GM23248 (cell line): ENCODE results near the gene TSEN54. TPM values are rescaled to one million over a fixed set of nuclear protein-coding genes. Genes with fewer than 3 reads are reported as not detected.

ENCODE experiments used
- DNase-seq: peaks from one replicate; pipeline ENCODE4 v3.0.0-alpha.2; 2015
- H2AFZ ChIP-seq: fragments of 200-600 bp; sonication (generic); 2 replicates; pipeline ENCODE4 v1.6.1; 2016; ENCODE audit warnings: antibody characterized with exemption
- H3F3A ChIP-seq: fragments of 200-600 bp; sonication (generic); 2 replicates; pipeline ENCODE4 v1.6.1; 2016; ENCODE audit warnings: mild to moderate bottlenecking, antibody characterized with exemption, mixed run types; ENCODE audit not compliant: insufficient read depth
- H3K27ac ChIP-seq: fragments of 200-600 bp; sonication (generic); 2 replicates; pipeline ENCODE4 v1.5.1; 2016; ENCODE audit warnings: mild to moderate bottlenecking
- H3K27me3 ChIP-seq: fragments of 200-600 bp; sonication (generic); replicated peaks from 2 replicates; pipeline ENCODE4 v1.6.1; 2016; ENCODE audit warnings: mild to moderate bottlenecking; ENCODE audit not compliant: insufficient read depth
- H3K36me3 ChIP-seq: fragments of 200-600 bp; sonication (generic); 2 replicates; pipeline ENCODE4 v1.6.1; 2016; ENCODE audit warnings: low read depth, mild to moderate bottlenecking
- H3K4me1 ChIP-seq: fragments of 200-600 bp; sonication (generic); 2 replicates; pipeline ENCODE4 v1.6.1; 2016; ENCODE audit warnings: mild to moderate bottlenecking; ENCODE audit not compliant: insufficient read depth
- H3K4me2 ChIP-seq: fragments of 200-600 bp; sonication (generic); one replicate; pipeline ENCODE4 v1.6.1; 2016; ENCODE audit warnings: mild to moderate bottlenecking; ENCODE audit not compliant: unreplicated experiment
- H3K4me3 ChIP-seq: fragments of 200-600 bp; sonication (generic); 2 replicates; pipeline ENCODE4 v1.5.1; 2016; ENCODE audit warnings: mild to moderate bottlenecking
- H3K79me2 ChIP-seq: fragments of 200-600 bp; sonication (generic); 2 replicates; pipeline ENCODE4 v1.6.1; 2016; ENCODE audit warnings: mild to moderate bottlenecking; ENCODE audit not compliant: insufficient read depth
- H3K9ac ChIP-seq: fragments of 200-600 bp; sonication (generic); 2 replicates; pipeline ENCODE4 v1.6.1; 2016; ENCODE audit warnings: mild to moderate bottlenecking
- H3K9me2 ChIP-seq: fragments of 200-600 bp; sonication (generic); 2 replicates; pipeline ENCODE4 v1.6.1; 2016; ENCODE audit warnings: mixed run types, mild to moderate bottlenecking, moderate library complexity; ENCODE audit not compliant: insufficient read depth
- H3K9me3 ChIP-seq: fragments of 200-600 bp; sonication (generic); one replicate; pipeline ENCODE4 v1.6.1; 2017; ENCODE audit warnings: low read depth
- H4K20me1 ChIP-seq: fragments of 200-600 bp; sonication (generic); 2 replicates; pipeline ENCODE4 v1.6.0; 2016; ENCODE audit not compliant: insufficient read depth
- EZH2 ChIP-seq: fragments of 200-600 bp; sonication (generic); IDR thresholded peaks from 2 replicates; pipeline ENCODE4 v1.6.1; 2018; ENCODE audit warnings: antibody characterized with exemption, mild to moderate bottlenecking; ENCODE audit not compliant: insufficient read depth, poor library complexity, severe bottlenecking
- EZH2phosphoT487 ChIP-seq: fragments of 200-600 bp; sonication (generic); IDR thresholded peaks from 2 replicates; pipeline ENCODE4 v1.6.1; 2018; ENCODE audit warnings: antibody characterized with exemption, moderate library complexity, mild to moderate bottlenecking, low read depth; ENCODE audit not compliant: insufficient read depth
- WGBS, 2 experiments: methylation state at CpG; one replicate each; pipeline ENCODE4 v1.1.6; 2015 to 2017; ENCODE audit warnings: low lambda C conversion rate in 2 of 2, low coverage in 1 of 2; ENCODE audit errors: missing lambda C conversion rate in 2 of 2; 5-methylcytosine and 5-hydroxymethylcytosine counted together
- in situ Hi-C: fragments of 300-500 bp; cut with MboI; formaldehyde crosslinking; loops from 2 replicates; pipeline ENCODE4 v1.15.0; 2020
- polyA plus RNA-seq: library from polyadenylated mRNA; unstranded; fragments of >200 nt; fragmentation: Nextera tagmentation; extraction: Ambion mirVana; gene quantifications from 2 replicates; pipeline ENCODE4 v1.2.1, GENCODE V29; 2016
- total RNA-seq: library from RNA; depleted of rRNA; stranded (reverse); fragments of >200 nt; shearing (Covaris generic); gene quantifications from 2 replicates; pipeline ENCODE4 v1.2.3, GENCODE V29; 2014

TSEN54 gene
- total and polyA plus RNA-seq, 2 experiments from 2014 or later = 9.8 to 10.7 TPM

DNA sequence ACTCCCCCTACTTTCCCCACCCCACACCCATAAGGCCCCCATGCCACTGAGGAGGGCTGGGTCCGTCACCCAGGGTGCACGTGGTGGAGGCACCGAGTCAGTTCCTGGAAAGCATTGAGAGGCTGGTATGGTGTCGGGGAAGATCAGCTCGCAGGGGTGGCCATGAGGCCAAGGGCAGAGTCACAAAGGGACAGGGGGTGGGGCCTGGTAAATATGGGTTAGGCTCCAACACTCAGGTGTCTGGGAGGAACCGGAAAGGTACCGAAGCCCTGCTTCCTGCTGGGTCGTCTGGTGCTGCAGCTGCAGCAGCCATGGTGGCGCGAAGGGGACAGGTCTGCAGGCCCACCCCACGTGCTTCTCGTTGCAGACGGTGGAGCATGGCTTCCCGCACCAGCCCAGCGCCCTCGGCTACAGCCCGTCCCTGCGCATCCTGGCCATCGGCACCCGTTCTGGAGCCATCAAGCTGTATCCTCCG is 39.4 kb downstream of the TSEN54 start:
- 84 to 86% methylated on average over 20 to 21 of the region's 21 CpGs for WGBS, 2 experiments
- H3K9me3 ChIP-seq = no peaks in the 10 kb centered on the region
- DNase-seq = no peak
- in situ Hi-C loops = no loop called here
- H3K9ac ChIP-seq = no peak overlapping the region
- no peaks in the 10 kb centered on the region for H4K20me1 ChIP-seq
- no peak overlapping the region for H3K4me2 ChIP-seq
- no peaks in the 10 kb centered on the region for H3F3A ChIP-seq
- TF ChIP-seq EZH2phosphoT487 = no peak
- no peak for TF ChIP-seq EZH2
- no peak overlapping the region for H3K27ac ChIP-seq
- H3K4me1 ChIP-seq = no peaks in the 10 kb centered on the region
- H3K36me3 ChIP-seq = no peaks in the 10 kb centered on the region
- no peak overlapping the region for H2AFZ ChIP-seq
- no peaks in the 10 kb centered on the region for H3K9me2 ChIP-seq
- H3K27me3 ChIP-seq = no peaks in the 10 kb centered on the region
- no peak overlapping the region for H3K4me3 ChIP-seq
- no peaks in the 10 kb centered on the region for H3K79me2 ChIP-seq

DNA sequence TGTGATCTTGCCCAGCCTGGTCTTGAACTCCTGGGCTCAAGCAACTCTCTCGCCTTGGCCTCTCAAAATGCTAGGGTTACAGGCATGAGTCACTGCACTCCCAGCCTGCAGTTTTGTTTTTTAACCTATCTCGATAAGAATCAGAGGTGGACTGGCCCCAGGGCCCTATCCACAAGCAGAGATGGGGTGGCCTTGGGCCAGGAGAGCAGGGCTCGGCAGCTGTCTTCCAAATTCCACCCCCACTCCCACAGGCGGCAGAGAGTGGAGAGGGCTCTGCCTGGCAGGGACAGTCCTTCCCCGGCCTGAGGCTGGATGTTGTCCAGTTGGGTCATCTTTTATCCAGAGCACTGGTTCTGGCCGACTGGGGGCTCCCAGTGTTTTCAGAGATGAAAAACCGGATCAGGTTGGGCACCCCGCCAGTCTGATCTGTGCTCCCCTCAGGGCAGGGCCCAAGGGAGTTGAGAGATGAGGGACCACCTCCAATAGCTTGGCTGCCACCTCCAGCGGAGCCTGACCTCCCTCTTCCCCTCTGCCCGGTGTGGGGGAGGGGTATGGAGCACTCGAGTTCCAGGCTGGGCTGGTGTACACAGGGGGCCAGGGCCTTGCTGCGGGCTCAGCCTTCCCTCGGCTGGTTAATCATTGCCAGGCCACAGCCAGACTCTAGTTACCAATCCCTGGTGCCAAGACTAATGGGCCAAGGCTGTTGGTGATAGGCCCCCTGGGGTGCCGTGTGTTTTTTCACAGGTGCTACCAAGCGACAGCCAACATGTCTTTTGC is 40.9 kb downstream of the TSEN54 start:
- WGBS, 2 experiments = 48 to 52% methylated on average over 15 of the region's 15 CpGs
- no peaks in the 10 kb centered on the region for H3F3A ChIP-seq
- TF ChIP-seq EZH2phosphoT487 (no peak), EZH2 (no peak)
- H3K79me2 ChIP-seq = no peaks in the 10 kb centered on the region
- H4K20me1 ChIP-seq = no peaks in the 10 kb centered on the region
- in situ Hi-C loops = no loop called here
- no peak overlapping the region for H3K4me3 ChIP-seq
- no peaks in the 10 kb centered on the region for H3K9me3 ChIP-seq
- no peaks in the 10 kb centered on the region for H3K27me3 ChIP-seq
- DNase-seq = peak; percentile 32
- no peak overlapping the region for H3K4me2 ChIP-seq
- no peak overlapping the region for H2AFZ ChIP-seq
- 0 out of 2 replicates have a peak, but pooled peaks cover 5% of the 10 kb centered on the region for H3K4me1 ChIP-seq
- H3K9ac ChIP-seq = no peak overlapping the region
- no peaks in the 10 kb centered on the region for H3K36me3 ChIP-seq
- no peaks in the 10 kb centered on the region for H3K9me2 ChIP-seq
- no peak overlapping the region for H3K27ac ChIP-seq

DNA sequence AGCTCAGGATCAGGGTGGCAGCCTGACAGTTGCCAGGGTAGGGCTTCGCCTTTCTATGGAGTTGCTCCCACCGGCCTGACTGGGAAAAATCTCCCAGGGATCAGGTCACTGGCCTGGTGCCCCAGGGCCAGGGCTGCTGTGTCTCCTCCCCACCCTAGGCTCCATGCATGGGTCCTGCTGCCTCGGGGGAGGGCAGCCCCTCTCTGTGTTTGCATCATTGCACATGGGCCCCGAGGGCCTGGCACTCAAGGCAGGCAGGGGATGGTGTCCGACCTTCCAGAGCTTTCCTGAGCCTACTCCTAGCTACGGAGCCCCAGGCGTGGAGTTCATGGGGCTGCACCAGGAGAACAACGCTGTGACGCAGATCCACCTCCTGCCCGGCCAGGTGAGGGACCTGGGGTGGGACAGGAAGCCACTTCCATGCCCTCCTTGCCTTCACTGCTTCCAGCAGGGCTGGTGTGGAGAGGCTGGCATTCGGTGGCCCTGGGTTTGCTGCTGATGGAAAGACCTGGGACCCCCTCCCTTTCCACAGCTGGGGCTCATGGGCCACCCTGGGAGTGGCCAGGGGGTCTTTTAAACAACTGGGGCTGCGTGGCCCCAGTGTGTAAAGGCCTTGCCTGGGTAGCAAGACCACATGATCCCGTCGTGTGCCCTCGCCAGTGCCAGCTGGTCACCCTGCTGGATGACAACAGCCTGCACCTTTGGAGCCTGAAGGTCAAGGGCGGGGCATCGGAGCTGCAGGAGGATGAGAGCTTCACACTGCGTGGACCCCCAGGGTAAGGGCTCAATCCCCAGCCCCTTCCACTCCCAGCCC is 41.7 kb downstream of the TSEN54 start:
- no peaks in the 10 kb centered on the region for H3K9me3 ChIP-seq
- in situ Hi-C loops = no loop called here
- no peaks in the 10 kb centered on the region for H3K27me3 ChIP-seq

DNA sequence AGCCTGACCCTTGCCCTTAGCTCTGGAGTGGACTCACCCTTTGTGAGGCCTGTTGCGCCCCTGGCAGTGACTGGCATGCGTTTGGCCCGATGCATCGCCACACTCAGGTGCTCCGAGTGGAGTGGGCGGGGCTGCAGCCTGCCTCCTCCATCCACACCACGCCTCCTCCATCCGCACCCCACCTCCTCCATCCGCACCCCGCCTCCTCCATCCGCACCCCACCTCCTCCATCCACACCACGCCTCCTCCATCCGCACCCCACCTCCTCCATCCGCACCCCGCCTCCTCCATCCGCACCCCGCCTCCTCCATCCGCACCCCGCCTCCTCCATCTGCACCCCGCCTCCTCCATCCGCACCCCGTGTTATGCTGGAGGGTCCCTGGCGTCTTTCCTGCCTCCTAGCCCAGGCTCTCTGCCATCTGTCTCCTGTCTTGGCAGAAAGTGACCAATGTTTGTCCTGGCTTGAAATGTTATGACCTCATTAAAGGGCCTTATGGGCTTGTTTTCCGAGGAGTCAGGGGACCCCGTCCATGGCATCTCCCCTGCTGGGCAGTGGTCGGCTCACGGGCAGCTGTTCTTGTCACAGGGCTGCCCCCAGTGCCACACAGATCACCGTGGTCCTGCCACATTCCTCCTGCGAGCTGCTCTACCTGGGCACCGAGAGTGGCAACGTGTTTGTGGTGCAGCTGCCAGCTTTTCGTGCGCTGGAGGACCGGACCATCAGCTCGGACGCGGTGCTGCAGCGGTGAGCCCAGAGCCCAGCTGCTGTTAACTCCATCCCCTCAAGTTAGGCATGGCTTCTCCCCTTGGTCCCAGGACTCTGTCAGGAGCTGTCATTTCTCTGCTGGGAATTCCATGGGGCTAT is 42.6 kb downstream of the TSEN54 start:
- H2AFZ ChIP-seq = no peak overlapping the region
- no peaks in the 10 kb centered on the region for H3K27me3 ChIP-seq
- in situ Hi-C loops = no loop called here
- H3K9me2 ChIP-seq = no peaks in the 10 kb centered on the region
- no peak for DNase-seq
- TF ChIP-seq EZH2phosphoT487 = no peak
- no peak for TF ChIP-seq EZH2
- no peak overlapping the region for H3K4me3 ChIP-seq
- no peaks in the 10 kb centered on the region for H3K79me2 ChIP-seq
- no peak overlapping the region for H3K27ac ChIP-seq
- H3K9me3 ChIP-seq = no peaks in the 10 kb centered on the region
- H3K4me2 ChIP-seq = no peak overlapping the region
- H4K20me1 ChIP-seq = no peaks in the 10 kb centered on the region
- H3K9ac ChIP-seq = no peak overlapping the region
- no peaks in the 10 kb centered on the region for H3F3A ChIP-seq
- no peaks in the 10 kb centered on the region for H3K36me3 ChIP-seq
- 63 to 68% methylated on average over 25 to 38 of the region's 38 CpGs for WGBS, 2 experiments
- 0 out of 2 replicates have a peak, but pooled peaks cover 5% of the 10 kb centered on the region for H3K4me1 ChIP-seq

More for the DNA sequence above, 41.7 kb downstream of the TSEN54 start:
- H3F3A ChIP-seq = no peaks in the 10 kb centered on the region
- 0 out of 2 replicates have a peak, but pooled peaks cover 5% of the 10 kb centered on the region for H3K4me1 ChIP-seq
- H3K79me2 ChIP-seq = no peaks in the 10 kb centered on the region
- H2AFZ ChIP-seq = no peak overlapping the region
- no peaks in the 10 kb centered on the region for H3K9me2 ChIP-seq
- no peak for DNase-seq
- H4K20me1 ChIP-seq = no peaks in the 10 kb centered on the region
- no peak overlapping the region for H3K4me3 ChIP-seq
- TF ChIP-seq EZH2 = no peak
- 75 to 80% methylated on average over 18 of the region's 18 CpGs for WGBS, 2 experiments
- no peak overlapping the region for H3K9ac ChIP-seq
- no peak overlapping the region for H3K4me2 ChIP-seq
- H3K36me3 ChIP-seq = no peaks in the 10 kb centered on the region
- no peak overlapping the region for H3K27ac ChIP-seq
